IMR-90 (cell line): Measurements from ENCODE around the gene AHNAK. TPM values are rescaled to one million over a fixed set of nuclear protein-coding genes. Genes with fewer than 3 reads are reported as not detected.

Experiments
- ATAC-seq: fragments of 200-7000 bp; cut with Tn5 transposase; 2 replicates; pipeline ENCODE4 v1.9.1; 2020; ENCODE audit warnings: low read depth, mild to moderate bottlenecking, moderate library complexity
- BruUV-seq: library from RNA; stranded (reverse); fragments of 400-500 nt; replicated peaks from 2 replicates; lab custom pipeline; 2021; lab: Mats Ljungman, UMichigan
- CTCF ChIA-PET: fragments of 300-600 bp; formaldehyde crosslinking; extraction: SDS; loops from one replicate; lab custom pipeline; 2021; ENCODE audit warnings: antibody characterized with exemption; lab: Yijun Ruan, JAX
- POLR2A ChIA-PET: fragments of 300-600 bp; sonication (Branson Sonifier 250); formaldehyde crosslinking; loops from one replicate; lab custom pipeline; 2022; ENCODE audit warnings: antibody characterized with exemption; ENCODE audit not compliant: unreplicated experiment; lab: Charles Lee
- DNase-seq: peaks from one replicate; pipeline ENCODE4 v3.0.0; 2013
- H2AFZ ChIP-seq: replicated peaks from 2 replicates; pipeline ENCODE3; 2013; ENCODE audit warnings: low read length, mild to moderate bottlenecking; ENCODE audit not compliant: poor library complexity
- H2AK5ac ChIP-seq: 2 replicates; pipeline ENCODE4 v1.6.1; 2013; ENCODE audit warnings: low read depth, low read length, inconsistent platforms
- H2AK9ac ChIP-seq: replicated peaks from 2 replicates; pipeline ENCODE3; 2013; ENCODE audit warnings: mild to moderate bottlenecking, low read depth, low read length, moderate library complexity; ENCODE audit not compliant: poor library complexity
- H2BK120ac ChIP-seq: 2 replicates; pipeline ENCODE4 v1.6.1; 2013; ENCODE audit warnings: low read depth, low read length, inconsistent platforms
- H2BK15ac ChIP-seq: 3 replicates; pipeline ENCODE4 v1.6.1; 2013; ENCODE audit warnings: low read depth, low read length, inconsistent platforms
- H2BK20ac ChIP-seq: 2 replicates; pipeline ENCODE4 v1.6.1; 2013; ENCODE audit warnings: low read depth, mild to moderate bottlenecking, inconsistent platforms, low read length, moderate library complexity
- H2BK5ac ChIP-seq: 2 replicates; pipeline ENCODE4 v1.6.1; 2013; ENCODE audit warnings: mild to moderate bottlenecking, low read depth, low read length, inconsistent platforms; ENCODE audit not compliant: poor library complexity, severe bottlenecking
- H3K14ac ChIP-seq: replicated peaks from 2 replicates; pipeline ENCODE4 v1.6.1; 2013; ENCODE audit warnings: low read depth, low read length, inconsistent platforms
- H3K18ac ChIP-seq: 2 replicates; pipeline ENCODE4 v1.6.1; 2013; ENCODE audit warnings: low read depth, low read length, control low read depth
- H3K23ac ChIP-seq: 2 replicates; pipeline ENCODE4 v1.6.1; 2013; ENCODE audit warnings: low read depth, low read length, inconsistent platforms
- H3K27ac ChIP-seq: 2 replicates; pipeline ENCODE4 v1.5.1; 2013; ENCODE audit warnings: mild to moderate bottlenecking, control low read depth, low read length; ENCODE audit not compliant: insufficient read depth
- H3K27me3 ChIP-seq: 2 replicates; pipeline ENCODE4 v1.6.1; 2013; ENCODE audit warnings: low read length; ENCODE audit not compliant: control insufficient read depth, insufficient read depth
- H3K36me3 ChIP-seq: 2 replicates; pipeline ENCODE4 v1.6.1; 2013; ENCODE audit warnings: low read length, mixed read lengths; ENCODE audit not compliant: control insufficient read depth, insufficient read depth
- H3K4ac ChIP-seq: 2 replicates; pipeline ENCODE4 v1.6.1; 2013; ENCODE audit warnings: low read depth, low read length, inconsistent platforms
- H3K4me1 ChIP-seq: 2 replicates; pipeline ENCODE4 v1.6.1; 2013; ENCODE audit warnings: low read length, mixed read lengths; ENCODE audit not compliant: control insufficient read depth, insufficient read depth
- H3K4me2 ChIP-seq: 2 replicates; pipeline ENCODE4 v1.6.1; 2013; ENCODE audit warnings: low read depth, mild to moderate bottlenecking, control low read depth, low read length, moderate library complexity
- H3K4me3 ChIP-seq: 2 replicates; pipeline ENCODE4 v1.5.1; 2013; ENCODE audit warnings: low read depth, mild to moderate bottlenecking, control low read depth, low read length, moderate library complexity; ENCODE audit not compliant: insufficient read depth
- H3K56ac ChIP-seq: 2 replicates; pipeline ENCODE4 v1.6.1; 2013; ENCODE audit warnings: low read length, inconsistent platforms; ENCODE audit not compliant: insufficient read depth; ENCODE audit errors: extremely low read depth
- H3K79me1 ChIP-seq, 2 experiments: 2 replicates each; pipeline ENCODE4 v1.6.1; 2013; ENCODE audit warnings: low read length in 2 of 2, inconsistent platforms in 1 of 2, low read depth in 1 of 2
- H3K9ac ChIP-seq: 2 replicates; pipeline ENCODE4 v1.6.1; 2013; ENCODE audit warnings: low read depth, low read length, control low read depth
- H3K9me1 ChIP-seq: 2 replicates; pipeline ENCODE4 v1.6.1; 2013; ENCODE audit warnings: low read length, inconsistent platforms; ENCODE audit not compliant: insufficient read depth
- H3K9me3 ChIP-seq: 2 replicates; pipeline ENCODE4 v1.6.1; 2013; ENCODE audit warnings: low read length; ENCODE audit not compliant: control insufficient read depth, insufficient read depth
- H4K20me1 ChIP-seq: 2 replicates; pipeline ENCODE4 v1.6.1; 2013; ENCODE audit warnings: low read length, inconsistent platforms; ENCODE audit not compliant: insufficient read depth
- H4K5ac ChIP-seq: 2 replicates; pipeline ENCODE4 v1.6.1; 2013; ENCODE audit warnings: mild to moderate bottlenecking, low read depth, low read length, control low read depth
- H4K8ac ChIP-seq, 2 experiments: 2 replicates each; pipeline ENCODE4 v1.6.1; 2013; ENCODE audit warnings: low read depth in 2 of 2, low read length in 2 of 2, control low read depth in 1 of 2, inconsistent platforms in 1 of 2
- H4K91ac ChIP-seq: 2 replicates; pipeline ENCODE4 v1.6.1; 2013; ENCODE audit warnings: low read depth, low read length, inconsistent platforms; ENCODE audit not compliant: insufficient read depth
- POLR2A ChIP-seq: IDR thresholded peaks from 2 replicates; pipeline ENCODE4 v1.6.1; 2012; ENCODE audit warnings: mild to moderate bottlenecking, low read depth, low read length
- RCOR1 ChIP-seq: IDR thresholded peaks from 2 replicates; pipeline ENCODE4 v1.6.1; 2012; ENCODE audit warnings: mild to moderate bottlenecking, low read length, improper control_type of control experiment; ENCODE audit not compliant: insufficient replicate concordance
- SMC3 ChIP-seq: fragments of 150-350 bp; IDR thresholded peaks from 2 replicates; pipeline ENCODE4 v1.6.1; 2016; ENCODE audit warnings: low read depth, mild to moderate bottlenecking, antibody characterized with exemption, low read length, moderate library complexity
- WGBS, 2 experiments: methylation state at CpG; one replicate each; pipeline versions ENCODE4 v1.1.5 to v1.1.7; 2013; ENCODE audit warnings: missing lambda C conversion rate in 2 of 2; ENCODE audit not compliant: insufficient read length in 1 of 2; ENCODE audit errors: extremely low coverage in 2 of 2; 5-methylcytosine and 5-hydroxymethylcytosine counted together
- dilution Hi-C: fragments of 300-500 bp; cut with HindIII; formaldehyde crosslinking; loops from one replicate; pipeline ENCODE4 v1.14.3; 2018; ENCODE audit warnings: low sequenced_read_pairs; ENCODE audit not compliant: unreplicated experiment
- in situ Hi-C: fragments of 300-500 bp; cut with MboI; formaldehyde crosslinking; loops from 3 replicates; pipeline ENCODE4 v1.14.3; 2019; ENCODE audit warnings: low sequenced_read_pairs, inconsistent platforms, mixed read lengths
- intact Hi-C: fragments of 100-400 bp; cut with micrococcal nuclease; formaldehyde crosslinking; loops from 2 replicates; pipeline ENCODE4 v1.10.0; 2022
- polyA plus RNA-seq, 3 experiments: library from polyadenylated mRNA; depleted of rRNA; stranded (reverse); fragments of >200 nt; gene quantifications; 2 replicates each; pipeline ENCODE4 v1.2.3, GENCODE V29; 2012; ENCODE audit warnings: low replicate concordance in 1 of 3
- total RNA-seq: library from RNA; depleted of rRNA; stranded (reverse); fragments of >200 nt; gene quantifications from 2 replicates; pipeline ENCODE4 v1.2.3, GENCODE V29; 2012

Gene AHNAK
- total and polyA plus RNA-seq, 2 of the 4 experiments (the other 2 are of a cell fraction), result 95.1 to 695 TPM

DNA sequence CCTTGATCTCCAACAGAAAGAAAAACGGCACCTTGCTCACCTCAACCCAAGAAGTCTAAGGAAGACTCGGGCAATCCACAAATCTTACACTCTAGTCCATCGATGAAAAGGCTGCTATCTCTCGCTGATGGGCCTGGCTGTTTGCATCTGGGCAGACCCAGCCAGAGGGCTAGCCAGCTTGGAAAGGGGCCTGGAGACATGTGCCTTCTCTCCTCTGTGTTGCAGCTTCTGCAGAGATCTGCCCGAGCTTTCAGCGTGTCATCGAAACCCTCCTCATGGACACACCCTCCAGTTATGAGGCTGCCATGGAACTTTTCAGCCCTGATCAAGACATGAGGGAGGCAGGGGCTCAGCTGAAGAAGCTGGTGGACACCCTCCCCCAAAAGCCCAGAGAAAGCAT is 124.6 kb downstream of the AHNAK start:
- dilution Hi-C loops, result no loop called here
- in situ Hi-C loops, result loop anchor here (5.0 kb wide), 1 partner anchor 130 kb away; no protein-coding TSS in a partner anchor
- Histone ChIP-seq H4K8ac (no peak overlapping the region), H3K4me3 (no peak overlapping the region), H3K27me3 (no peaks in the 10 kb centered on the region), H4K91ac (no peak overlapping the region), H2AFZ (no peak overlapping the region), H3K9me1 (no peaks in the 10 kb centered on the region; the same call in 1 of the 2 replicates), H3K27ac (no peak overlapping the region), H3K4ac (no peak overlapping the region), H2AK9ac (no peak overlapping the region), H3K56ac (no peak overlapping the region), H3K23ac (no peak overlapping the region), H3K18ac (no peak overlapping the region), H2BK5ac (no peak overlapping the region), H4K5ac (no peak overlapping the region), H3K14ac (no peak overlapping the region), H2AK5ac (peak overlapping the region; percentile 7; the same call in 1 of the 2 replicates), H3K36me3 (no peaks in the 10 kb centered on the region), H3K9ac (no peak overlapping the region), H2BK15ac (no peak overlapping the region), H2BK20ac (no peak overlapping the region; the same call in 1 of the 2 replicates), H4K20me1 (no peaks in the 10 kb centered on the region), H3K79me1 (peaks cover 0 to 8% of the 10 kb centered on the region in 2 experiments; a peak in 2 of 4 replicates), H3K4me1 (peaks cover 13% of the 10 kb centered on the region), H2BK120ac (no peak overlapping the region), H3K9me3 (no peaks in the 10 kb centered on the region), H3K4me2 (no peak overlapping the region)
- ATAC-seq (no peak), DNase-seq (no peak)
- no TSS peak for BruUV-seq
- CTCF ChIA-PET, result interaction anchor here (1.1 kb wide), 1 partner anchor 139 kb away, joined by 4 read pairs; no protein-coding TSS in a partner anchor
- intact Hi-C loops, result no loop called here
- WGBS, 2 experiments, result 70% methylated on average over 2 of the region's 7 CpGs; no CpG with 5 or more reads in 1 of the 2 experiments
- TF ChIP-seq POLR2A (no peak), RCOR1 (no peak), SMC3 (no peak)
- POLR2A ChIA-PET, result no interaction called here
